HG02840 (cell line): ENCODE measurements around the gene LINGO3.

Experiments used
- ATAC-seq: cut with Tn5 transposase; IDR thresholded peaks from one replicate; pipeline ENCODE4 v1.9.1; 2021; ENCODE audit warnings: mild to moderate bottlenecking, moderate library complexity, moderate number of reproducible peaks; ENCODE audit not compliant: unreplicated experiment, low FRiP score

LINGO3 gene

DNA sequence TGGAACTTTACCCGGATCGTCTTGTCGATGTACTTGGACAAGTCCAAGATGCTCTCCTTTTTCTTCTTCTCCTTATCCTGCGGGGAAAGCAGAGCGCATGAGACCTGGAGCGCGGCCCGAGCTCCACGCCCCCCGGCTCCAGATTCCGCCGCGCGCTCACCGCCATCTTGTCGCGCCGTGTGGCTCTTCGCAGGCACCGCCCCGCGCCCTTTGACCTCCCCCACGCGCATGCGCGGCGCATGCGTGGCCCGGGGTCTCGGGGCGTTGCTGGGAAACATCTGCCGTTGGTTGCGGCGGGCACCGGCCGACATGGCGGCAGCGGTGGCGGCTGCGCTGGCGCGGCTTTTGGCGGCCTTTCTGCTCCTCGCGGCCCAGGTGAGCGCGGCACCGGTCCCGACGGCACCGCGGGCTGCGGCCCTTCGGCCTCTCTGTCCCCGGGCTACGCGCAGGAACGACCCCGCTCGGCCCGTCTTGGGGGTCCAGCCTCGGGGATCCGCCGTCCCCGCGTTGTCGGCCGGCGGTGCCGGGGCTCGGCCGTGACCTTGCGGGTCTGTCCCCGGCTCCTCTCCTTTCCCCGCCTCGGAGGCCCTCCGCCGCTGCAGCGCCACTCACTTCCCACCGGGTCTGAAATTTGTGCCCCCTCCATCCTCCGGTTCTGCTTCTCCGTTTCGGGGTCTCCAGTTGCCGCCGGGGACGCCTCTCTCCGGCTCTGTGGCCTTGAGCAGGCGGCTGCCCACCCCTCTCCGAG is 20.6 kb upstream of the LINGO3 start, which contains the start of the genes LSM7 and SPPL2B:
Gene LSM7, minus strand, starts transcription at position 186 of the 748 bp plus-strand sequence. Its CDS starts 20 bp downstream, at position 166.
Gene SPPL2B, plus strand, starts transcription at position 284 of the 748 bp plus-strand sequence. Its CDS starts 26 bp downstream, at position 310.
- peak; percentile 59 for ATAC-seq

DNA sequence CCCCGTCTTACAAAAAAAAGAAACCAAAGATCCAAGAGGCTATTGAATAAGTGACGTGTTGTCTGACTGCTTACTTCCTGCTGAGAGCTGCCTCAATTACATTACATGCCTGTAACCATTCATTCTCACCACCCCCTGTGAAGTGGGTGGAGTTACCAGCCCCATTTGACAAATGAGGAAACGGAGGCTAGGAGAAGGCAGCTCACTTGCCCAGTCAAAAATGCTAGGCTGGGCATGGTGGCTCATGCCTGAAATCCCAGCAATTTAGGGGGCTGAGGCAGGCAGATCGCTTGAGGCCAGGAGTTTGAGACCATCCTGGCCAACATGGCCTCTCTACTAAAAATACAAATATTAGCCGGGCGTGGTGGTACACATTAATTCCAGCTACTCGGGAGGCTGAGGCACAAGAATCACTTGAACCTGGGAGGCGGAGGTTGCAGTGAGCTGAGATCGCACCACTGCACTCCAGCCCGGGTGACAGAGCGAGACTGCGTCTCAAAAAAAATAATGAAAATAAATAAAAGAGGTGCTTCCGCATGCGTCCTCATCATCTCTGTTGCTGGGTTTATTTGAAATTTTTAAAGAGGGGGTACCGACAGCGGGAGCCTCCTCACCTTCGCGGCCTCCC is 19.9 kb upstream of the LINGO3 start:
- ATAC-seq, result no peak

DNA sequence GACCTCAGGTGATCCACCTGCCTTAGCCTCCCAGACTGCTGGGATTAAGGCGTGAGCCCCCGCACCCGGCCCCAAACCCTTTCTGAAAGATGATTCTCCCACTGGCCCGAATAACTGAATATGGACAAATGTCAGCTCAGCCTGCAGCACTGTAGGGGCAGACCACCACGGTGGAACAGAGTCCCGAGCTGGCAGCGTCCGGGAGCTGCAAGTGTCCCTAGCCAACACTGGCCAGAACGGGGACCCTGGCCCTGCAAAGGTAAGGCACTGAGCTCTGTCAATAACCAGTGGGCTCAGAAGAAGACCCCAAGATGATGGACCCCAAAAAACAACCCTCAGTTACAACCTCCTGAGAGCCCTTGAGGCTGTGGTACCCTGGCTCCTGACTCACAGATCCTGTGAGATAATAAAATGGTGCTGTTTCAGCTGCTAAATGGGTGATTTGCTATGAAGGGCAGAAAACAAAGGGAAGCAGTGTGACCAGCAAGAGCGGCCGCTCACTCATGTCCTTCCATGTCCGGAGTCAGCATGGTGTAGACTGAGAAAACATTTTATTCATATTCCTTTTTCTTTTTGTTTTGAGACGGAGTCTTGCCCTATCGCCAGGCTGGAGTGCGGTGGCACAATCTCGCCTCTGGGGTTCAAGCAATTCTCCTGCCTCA is 18.9 kb upstream of the LINGO3 start:
- no peak for ATAC-seq

DNA sequence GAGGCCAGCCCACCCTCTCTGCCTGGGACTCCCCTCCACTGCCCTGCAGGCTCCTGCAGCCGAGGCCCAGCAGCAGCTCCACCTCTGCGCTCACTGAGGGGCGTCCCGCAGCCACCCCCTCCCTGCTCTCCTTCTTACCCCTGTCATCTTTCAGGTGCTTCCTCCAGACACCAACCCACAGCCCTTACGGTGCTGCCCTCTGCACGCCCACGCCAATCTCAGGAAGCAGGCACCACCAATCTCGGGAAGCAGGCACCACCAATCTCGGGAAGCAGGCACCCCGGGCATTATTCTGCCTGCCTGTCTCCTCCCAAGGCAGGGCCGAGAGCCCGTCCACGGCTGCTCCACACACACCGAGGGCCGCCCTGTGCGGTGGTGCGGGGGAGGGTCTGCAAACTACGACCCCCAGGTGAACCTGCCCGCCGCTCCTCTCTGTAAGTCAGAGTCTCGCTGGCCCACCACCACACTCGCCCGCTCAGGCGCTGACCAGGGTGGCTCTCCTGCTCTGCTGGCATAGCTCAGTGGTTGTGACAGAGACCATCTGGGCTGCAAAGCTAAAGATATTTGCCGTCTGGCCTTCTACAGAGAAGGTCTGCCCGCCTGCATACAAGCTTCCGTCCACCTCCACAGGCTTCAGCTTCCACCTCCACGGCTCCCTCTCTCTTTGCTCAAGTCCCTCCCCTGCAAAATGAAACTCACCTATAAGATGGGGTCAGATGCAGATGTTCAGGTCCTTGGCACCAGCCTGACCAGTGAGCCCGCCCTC is 17.5 kb upstream of the LINGO3 start:
- no peak for ATAC-seq

DNA sequence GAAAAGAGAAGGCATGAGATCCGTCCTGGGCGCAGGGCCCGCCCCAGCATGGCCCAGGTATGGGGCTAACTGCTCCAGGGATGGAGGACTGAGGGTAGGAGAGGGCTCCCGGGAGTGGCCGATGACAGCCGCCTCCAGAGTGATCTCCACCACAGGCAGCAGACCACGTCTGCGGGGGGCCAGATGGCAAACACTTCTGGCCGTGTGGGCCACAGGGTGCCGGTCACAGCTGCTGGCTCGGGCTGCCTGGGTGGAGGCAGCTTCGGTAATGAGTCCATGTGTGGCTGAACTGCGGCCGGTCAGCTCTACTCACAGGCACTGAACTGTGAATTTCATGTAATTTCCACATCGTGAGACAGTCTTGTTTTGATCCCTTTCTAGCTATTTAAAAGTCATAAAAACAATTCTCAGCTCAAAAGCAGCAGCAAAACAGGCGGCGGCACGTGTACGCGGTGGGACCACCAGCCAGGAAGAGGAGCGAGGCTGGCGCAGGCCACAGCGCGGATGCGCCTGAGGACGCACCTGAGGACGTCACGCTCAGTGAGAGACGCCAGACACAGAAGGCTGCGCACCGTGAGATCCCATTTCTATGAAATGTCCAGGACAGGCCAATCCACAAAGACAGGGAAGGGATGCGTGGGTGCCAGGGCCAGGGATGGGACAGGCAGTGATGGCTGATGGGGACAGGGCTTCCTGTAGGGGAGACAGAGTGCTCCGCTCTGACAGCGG is 16.4 kb upstream of the LINGO3 start:
- no peak for ATAC-seq

DNA sequence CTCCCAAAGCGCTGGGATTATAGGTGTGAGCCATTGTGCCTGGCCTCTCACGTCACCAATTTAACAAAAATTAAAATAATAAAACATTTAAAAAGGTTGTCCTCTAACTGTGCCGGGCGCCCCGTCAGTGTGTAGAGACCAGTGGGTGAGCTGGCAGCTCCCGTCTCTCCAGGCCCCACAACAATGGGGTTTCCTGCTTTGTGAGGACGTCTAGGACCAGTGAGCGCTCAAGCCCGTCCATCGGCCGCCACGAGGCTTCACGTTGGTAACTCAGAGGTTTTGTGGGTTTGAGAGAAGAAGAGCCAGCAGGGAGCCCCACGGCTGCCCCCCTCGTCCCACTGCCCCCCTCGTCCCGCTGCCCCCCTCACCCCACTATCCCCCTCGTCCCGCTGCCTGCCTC is 15.8 kb upstream of the LINGO3 start:
- no peak for ATAC-seq

DNA sequence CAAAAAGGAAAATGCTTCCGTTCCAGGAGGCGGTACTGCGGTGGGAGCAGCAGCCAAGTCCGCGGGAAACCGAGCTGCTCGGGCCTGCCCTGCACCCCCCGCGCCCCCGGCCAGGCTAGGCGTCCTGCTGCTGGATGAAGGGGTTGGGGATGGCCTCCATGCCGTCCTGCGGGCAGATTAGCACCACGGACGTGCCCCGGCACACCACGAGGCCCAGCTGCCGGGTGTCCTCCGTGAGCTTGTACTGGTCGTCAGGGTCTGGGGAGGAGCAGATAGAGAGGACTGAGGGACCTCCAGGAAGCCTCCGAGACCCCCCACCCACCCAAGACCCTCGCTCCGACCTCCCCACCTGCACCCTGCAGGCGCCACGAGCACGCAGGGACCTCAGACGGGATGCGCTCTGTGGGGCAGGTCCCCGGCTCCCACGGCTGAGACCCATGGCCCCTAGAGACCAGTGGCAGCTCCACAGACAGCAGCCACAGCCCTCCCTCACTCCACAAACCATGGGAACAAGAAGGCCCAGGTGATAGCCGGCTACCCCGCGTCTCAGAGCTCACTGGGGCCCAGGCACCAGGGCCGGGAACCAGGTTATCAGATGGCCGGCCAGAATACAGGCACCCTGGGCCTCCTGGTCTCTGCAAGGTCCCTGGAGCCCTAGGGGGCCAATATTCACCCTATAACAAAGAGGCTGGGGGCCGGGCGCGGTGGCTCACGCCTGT is 13.8 kb upstream of the LINGO3 start:
- no peak for ATAC-seq

DNA sequence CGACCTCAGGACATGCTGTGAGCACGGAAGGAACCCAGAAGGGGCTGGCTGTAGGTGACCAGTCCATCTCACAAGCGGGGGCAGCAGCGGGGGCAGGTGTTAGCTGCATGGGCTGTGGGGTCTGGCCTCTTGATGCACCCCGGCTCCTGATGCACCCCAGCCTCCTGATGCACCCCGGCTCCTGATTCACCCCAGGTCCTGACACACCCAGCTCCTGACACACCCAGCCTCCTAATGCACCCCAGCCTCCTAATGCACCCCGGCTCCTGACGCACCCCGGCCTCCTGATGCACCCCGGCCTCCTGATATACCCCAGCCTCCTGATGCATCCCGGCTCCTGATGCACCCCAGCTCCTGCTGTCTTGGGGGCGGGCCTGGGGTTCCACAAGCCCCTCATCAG is 13.0 kb upstream of the LINGO3 start:
- no peak for ATAC-seq

DNA sequence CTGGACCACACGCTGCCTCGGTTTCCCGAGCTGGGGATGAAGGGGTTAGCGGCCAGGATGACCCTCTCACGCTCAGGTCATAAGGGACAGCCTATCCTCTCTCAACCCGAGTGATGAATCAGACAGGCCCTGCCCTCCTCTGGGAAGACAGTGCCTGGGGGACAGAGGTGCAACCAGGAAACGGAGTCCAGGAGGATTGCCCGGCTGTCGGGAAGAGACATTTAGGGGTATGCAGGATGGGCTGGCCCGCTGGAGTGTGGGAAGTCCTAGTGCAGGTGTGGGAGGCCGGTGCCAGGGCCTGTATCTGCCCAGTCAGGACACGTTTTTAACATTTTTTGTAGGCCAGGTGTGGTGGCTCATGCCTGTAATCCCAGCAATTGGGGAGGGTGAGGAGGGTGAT is 12.1 kb upstream of the LINGO3 start:
- no peak for ATAC-seq

DNA sequence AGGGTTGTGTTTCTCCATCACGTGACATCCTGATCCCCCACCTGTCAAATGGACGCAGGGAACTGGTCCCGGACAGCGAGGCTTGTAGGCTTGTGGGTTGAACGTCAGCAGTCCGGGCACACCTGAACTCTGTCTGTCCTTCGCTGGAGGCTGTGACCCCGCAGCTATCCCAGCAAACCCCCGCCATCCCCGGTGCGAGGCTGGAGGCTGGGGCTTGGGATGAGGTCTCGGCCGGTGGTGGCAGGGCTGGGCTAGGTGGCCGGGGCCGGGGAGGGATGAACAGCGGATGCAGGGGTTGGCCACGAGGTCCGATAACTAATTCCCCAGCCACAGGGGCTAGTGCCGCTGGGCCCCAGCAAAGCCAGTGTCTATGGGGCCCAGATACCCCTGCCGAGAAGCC is 11.6 kb upstream of the LINGO3 start:
- ATAC-seq, result no peak

DNA sequence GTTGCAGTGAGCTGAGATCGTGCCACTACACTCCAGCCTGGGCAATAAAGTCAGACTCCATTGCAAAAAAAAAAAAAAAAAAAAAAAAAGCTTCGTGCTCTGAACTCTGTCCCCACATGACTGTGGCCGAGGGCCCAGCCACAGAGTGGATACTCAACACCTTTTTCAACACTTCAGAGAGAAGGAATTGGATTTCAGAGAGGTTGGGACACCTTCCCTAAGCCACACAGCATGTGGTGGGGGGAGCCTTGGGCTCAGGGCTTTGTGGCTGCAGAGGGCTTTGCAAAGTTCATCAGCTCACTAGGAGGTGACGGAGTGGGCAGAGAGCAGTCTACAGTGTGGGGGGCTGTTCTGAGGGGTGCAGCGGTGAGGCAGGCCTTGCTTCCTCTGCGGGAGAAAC is 11.0 kb upstream of the LINGO3 start:
- no peak for ATAC-seq

DNA sequence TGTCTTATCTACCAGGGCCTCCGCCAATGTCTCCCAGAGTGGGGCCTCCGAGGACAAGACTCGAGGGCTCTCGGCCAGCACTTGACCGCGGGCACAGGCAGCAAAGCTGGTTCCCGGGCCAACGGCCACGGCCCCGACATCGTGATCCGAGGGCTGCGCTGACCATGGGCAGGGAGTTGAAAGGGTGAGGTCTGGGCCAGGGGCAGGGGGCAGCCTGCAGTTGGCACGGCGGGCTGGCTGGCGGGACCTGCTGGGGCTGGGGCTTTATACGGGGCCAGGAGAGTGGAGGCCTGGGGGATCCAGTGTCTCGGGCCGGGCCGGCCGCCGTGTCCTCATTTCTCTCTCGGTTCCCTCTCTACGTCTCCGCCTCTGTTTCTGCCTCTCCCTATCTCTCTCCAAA is 9.8 kb upstream of the LINGO3 start:
- no peak for ATAC-seq

DNA sequence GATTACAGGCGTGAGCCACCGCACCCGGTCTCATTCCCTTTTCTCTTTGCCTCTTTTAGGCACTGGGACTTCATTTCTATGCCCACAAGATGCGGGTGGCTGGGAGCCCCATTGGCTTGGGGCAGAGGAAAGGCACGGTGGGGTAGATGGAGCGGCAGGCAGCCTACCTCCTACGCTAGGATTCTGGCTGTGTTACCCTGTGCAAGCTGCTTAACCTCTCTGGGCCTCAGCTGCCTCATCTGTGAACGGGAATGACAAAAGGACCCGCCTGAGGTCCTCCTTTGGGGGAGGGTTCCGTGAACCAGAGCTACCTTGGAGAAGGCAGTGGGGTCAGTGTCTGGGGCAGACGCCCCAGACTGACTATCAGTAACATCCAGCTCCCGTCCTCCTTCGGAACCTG is 9.3 kb upstream of the LINGO3 start:
- ATAC-seq, result no peak

DNA sequence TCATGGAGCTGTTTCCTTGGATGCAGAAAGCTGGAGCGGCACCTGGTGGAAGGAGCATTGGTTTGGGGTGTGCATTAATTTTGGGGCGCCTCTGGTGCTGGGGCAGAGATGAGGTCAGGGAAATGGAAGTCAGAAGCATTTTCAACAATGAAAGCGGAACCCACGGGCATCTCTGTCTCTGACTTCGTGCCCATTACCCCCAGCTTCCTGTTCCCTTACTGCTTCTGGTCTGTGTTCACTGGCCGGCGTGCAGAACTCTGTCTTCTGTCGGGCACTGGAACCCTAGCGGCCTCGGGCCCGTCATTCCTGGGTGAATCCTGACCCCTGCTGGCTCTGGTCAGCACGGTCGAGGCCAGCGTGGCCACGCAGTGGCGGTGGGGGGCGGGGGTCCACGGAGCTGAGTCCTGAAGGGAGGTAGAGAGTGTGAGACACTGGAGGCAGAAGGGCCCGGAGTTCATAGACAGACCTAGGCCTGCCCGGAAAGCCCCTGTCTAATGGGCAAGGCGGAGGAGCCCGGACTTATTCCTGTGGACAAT is 7.9 kb upstream of the LINGO3 start:
- ATAC-seq, result no peak

DNA sequence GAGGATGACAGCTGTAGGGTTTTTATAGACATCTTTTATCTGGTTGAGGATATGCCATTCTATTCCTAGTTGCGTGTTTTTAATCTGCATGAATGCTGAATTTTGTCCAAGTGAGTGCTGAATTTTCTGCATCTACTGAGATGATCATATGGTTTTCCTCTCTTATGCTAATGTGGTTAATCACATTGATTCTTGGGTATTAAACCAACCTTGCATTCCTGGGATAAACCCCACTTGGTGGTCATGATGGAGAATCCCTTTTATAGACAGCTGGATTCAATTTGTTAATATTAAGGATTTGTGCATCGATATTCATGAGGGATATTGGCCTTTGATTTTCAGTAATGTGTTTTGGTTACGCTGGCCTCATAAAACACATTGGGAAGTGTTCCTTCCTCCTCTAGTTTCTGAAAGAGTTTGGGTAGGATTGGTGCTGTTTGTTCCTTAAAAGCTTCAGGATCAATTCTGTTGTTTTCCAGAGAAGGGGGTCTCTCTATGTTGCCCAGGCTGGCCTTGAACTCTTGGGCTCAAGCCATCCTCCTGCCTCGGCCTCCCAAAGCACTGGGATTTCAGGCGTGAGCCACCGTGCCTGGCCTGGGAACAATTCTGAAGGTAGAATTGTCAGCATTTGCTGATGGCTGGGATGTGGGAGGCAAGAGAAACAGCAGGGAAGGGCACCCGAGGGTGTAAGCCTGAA is 7.3 kb upstream of the LINGO3 start:
- no peak for ATAC-seq

DNA sequence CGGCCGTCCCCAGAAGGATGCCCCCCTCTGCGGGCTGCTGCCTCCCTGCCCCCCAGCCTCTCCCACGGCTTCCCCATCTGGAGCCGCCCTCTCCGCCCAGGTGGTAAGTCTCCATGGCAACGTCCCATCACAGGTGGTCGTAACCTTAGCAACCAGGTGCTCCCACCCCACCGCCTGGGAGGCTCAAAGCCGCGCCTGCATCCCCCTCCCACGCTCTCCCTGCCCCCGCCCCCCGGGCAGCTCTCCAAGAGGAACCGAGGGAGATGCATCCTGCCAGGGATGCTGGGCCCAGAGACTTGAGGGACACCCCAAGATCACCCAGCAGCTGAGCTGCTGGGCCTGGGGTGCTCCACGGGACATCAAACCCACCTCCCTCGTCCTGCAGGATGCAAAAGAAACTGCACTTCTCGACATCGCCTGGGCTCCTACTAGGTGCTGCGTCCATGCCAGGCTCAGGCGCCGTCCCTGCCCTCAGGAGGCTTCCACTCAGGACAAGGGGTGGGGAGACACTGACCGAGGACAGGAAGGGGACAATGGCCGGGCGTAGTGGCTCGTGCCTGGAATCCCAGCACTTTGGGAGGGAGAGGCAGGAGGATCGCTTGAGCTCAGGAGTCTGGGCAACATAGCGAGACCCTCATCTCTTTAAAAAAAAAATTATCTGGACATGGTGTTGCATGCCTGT is 5.0 kb upstream of the LINGO3 start:
- no peak for ATAC-seq

DNA sequence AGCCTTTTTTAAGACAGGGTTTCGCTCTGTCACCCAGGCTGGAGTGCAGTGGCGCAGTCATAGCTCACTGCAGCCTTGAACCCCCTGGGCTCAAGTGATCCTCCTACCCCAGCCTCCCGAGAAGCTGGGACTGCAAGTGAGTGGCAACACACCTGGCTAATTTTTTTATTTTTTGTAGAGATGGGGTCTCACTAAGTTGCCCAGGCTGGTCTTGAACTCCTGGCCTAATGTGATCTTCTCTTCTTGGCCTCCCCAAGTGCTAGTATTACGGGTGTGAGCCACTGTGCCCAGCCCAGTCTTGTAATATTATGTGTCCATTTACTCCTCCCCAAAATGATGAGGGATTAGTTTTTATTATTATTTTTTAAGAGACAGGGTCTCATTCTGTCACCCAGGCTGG is 3.1 kb upstream of the LINGO3 start:
- ATAC-seq, result no peak

DNA sequence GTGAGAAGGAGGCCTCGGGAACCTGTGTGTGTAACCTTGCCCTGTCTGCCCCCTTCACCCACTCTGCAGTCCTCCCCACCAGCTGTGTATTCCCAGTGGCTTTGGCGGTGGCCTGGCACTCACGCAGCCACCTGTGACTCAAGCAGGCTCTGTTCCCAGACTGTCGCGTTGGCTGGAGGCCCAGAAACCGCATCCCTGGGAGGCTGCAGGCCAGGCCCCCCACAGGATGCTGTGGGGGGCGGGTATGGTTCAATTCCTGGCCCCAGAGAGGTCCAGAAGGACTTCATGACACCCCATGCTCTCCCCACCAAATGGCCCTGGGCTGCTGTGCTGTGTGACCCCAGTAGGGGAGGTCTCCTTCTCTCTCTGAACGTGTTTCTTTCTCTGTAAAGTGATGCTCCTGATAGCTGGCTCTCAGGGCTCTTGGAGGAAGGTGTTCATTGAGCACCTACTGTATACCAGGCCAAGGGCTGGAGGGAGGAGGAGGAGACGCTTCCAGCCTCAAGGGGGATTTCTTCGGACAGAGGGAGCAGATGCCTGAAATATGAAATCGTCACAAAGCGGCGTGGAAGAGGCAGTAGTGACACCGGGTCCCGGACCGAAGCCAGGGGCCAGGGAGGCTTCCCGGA is 1.9 kb upstream of the LINGO3 start:
- ATAC-seq, result no peak
